GM19193 (cell line): Measurements from ENCODE around the gene LONP2.

ENCODE experiments used
- POLR2A ChIP-seq: IDR thresholded peaks from 4 replicates; pipeline ENCODE4 v1.6.1; 2011; ENCODE audit not compliant: insufficient read depth, insufficient read length; ENCODE audit errors: extremely low read depth

LONP2 gene

GRCh38 chr16:48272837-48273421 is 28.8 kb downstream of the LONP2 start:
- TF ChIP-seq POLR2A = no peak

- TF ChIP-seq POLR2A = no peak
Measured at GRCh38 chr16:48274476-48274875, 30.4 kb downstream of the LONP2 start.

- no peak for TF ChIP-seq POLR2A
Measured at GRCh38 chr16:48276102-48276501, 32.0 kb downstream of the LONP2 start.

- no peak for TF ChIP-seq POLR2A
Measured at GRCh38 chr16:48277158-48277557, 33.1 kb downstream of the LONP2 start.

GRCh38 chr16:48279199-48279598 is 35.1 kb downstream of the LONP2 start:
- no peak for TF ChIP-seq POLR2A

GRCh38 chr16:48280546-48280945 is 36.4 kb downstream of the LONP2 start:
- TF ChIP-seq POLR2A = no peak

GRCh38 chr16:48282636-48283263 is 38.6 kb downstream of the LONP2 start:
- no peak for TF ChIP-seq POLR2A

- TF ChIP-seq POLR2A = no peak
Measured at GRCh38 chr16:48284772-48285409, 40.8 kb downstream of the LONP2 start.

GRCh38 chr16:48287239-48287638 is 43.1 kb downstream of the LONP2 start:
- TF ChIP-seq POLR2A = no peak

GRCh38 chr16:48291303-48291702 is 47.2 kb downstream of the LONP2 start:
- no peak for TF ChIP-seq POLR2A

GRCh38 chr16:48291754-48292153 is 47.7 kb downstream of the LONP2 start:
- TF ChIP-seq POLR2A = no peak

- TF ChIP-seq POLR2A = no peak
Measured at GRCh38 chr16:48292452-48292851, 48.4 kb downstream of the LONP2 start.

GRCh38 chr16:48294724-48295123 is 50.6 kb downstream of the LONP2 start:
- TF ChIP-seq POLR2A = no peak

- no peak for TF ChIP-seq POLR2A
Measured at GRCh38 chr16:48295488-48296281, 51.6 kb downstream of the LONP2 start.

- no peak for TF ChIP-seq POLR2A
Measured at GRCh38 chr16:48299471-48299870, 55.4 kb downstream of the LONP2 start.

- no peak for TF ChIP-seq POLR2A
Measured at GRCh38 chr16:48300391-48300856, 56.3 kb downstream of the LONP2 start.

GRCh38 chr16:48308535-48308934 is 64.4 kb downstream of the LONP2 start:
- no peak for TF ChIP-seq POLR2A
